Measurements from ENCODE around the gene AMZ1.

- TF ChIP-seq CTCF (IDR thresholded peaks at IDR 0.05) (no peak), POLR2A (IDR thresholded peaks at IDR 0.05) (no peak)
Observed at GRCh38 chr7:2699289-2699620, 11.3 kb downstream of the AMZ1 start.
